ENCODE data around the gene MRPS31.
"Not testable (repeated sequence)": the region's sequence is repeated elsewhere in the genome, so short reads cannot be mapped to it uniquely, and the experiment has no call there.

The MRPS31 gene

GRCh38 chr13:40790154-40790616, 19.2 kb upstream of the MRPS31 start:
- in situ Hi-C loops (cut with MboI; ENCODE audit: low pct_unique_long_range_greater_than_20kb, low sequenced_read_pairs, unreplicated experiment): no loop called here
- no peak for TF ChIP-seq CTCF (IDR thresholded peaks at IDR 0.05; ENCODE audit: extremely low read depth, insufficient read depth, missing control alignments)
- DNase-seq (ENCODE audit: low spot score): no peak

- TF ChIP-seq CTCF (IDR thresholded peaks at IDR 0.05; ENCODE audit: extremely low read depth, insufficient read depth, missing control alignments): peak; percentile 59
- in situ Hi-C loops (cut with MboI; ENCODE audit: low pct_unique_long_range_greater_than_20kb, low sequenced_read_pairs, unreplicated experiment): no loop called here
- peak; percentile 91 for DNase-seq (ENCODE audit: low spot score)
These were observed 18.5 kb upstream of the MRPS31 start, which contains the start of gene SLC25A15 for GRCh38 chr13:40789275-40790153. SLC25A15 (plus strand) TSS chr13:40789611; CDS start chr13:40793227, 3,616 bp downstream.

DNA sequence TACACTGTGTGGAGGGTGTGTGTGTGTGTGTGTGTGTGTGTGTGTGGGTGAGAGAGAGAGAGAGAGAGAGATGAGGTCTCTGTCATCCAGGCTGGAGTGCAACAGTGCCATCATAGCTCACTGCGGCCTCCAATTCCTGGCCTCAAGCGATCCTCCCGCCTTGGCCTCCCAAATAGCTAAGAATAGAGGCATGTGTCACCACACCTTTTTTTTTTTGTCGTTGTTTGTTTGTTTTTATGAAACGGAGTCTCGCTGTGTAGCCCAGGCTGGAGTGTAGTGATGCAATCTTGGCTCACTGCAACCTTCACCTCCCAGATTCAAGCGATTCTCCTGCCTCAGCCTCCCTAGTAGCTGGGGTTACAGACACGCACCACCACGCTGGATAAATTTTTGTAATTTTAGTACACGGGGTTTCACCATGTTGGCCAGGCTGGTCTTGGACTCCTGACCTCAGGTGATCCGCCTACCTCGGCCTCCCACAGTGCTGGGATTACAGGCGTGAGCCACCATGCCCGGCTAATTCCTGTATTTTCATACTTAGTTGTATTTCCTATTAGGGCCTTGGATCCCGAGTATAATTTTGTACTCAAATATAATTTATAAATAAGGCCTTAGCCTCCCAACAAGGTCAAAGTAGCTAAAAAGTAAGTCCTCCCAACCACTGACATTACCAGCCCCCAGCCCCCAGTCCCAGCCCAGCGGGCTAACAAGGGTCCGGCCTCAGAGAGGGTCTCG, 17.7 kb upstream of the MRPS31 start:
- in situ Hi-C loops (cut with MboI; ENCODE audit: low pct_unique_long_range_greater_than_20kb, low sequenced_read_pairs, unreplicated experiment); DNase-seq (ENCODE audit: low spot score): not testable (repeated sequence)

DNA sequence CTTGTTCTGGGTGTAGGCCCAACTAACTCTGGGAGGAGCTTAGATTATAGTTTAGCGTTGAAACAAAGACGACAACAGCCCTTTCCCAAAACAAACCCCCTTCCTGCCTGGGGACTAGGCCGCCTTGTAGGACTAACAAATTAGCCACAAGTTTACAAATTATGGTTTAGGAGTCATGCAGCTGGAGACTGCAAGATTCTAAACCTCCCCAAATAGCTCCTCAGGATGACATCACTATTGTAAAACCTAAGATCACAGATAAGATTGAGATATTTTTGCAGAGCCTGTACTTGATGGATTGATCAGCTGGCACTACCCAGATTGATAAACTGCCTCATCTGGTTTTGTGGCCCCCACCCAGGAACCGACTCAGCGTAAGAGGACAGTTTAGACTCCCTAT, 16.1 kb upstream of the MRPS31 start:
- DNase-seq (ENCODE audit: low spot score): no peak
- no peak for TF ChIP-seq CTCF (IDR thresholded peaks at IDR 0.05; ENCODE audit: extremely low read depth, insufficient read depth, missing control alignments)
- in situ Hi-C loops (cut with MboI; ENCODE audit: low pct_unique_long_range_greater_than_20kb, low sequenced_read_pairs, unreplicated experiment): no loop called here

DNA sequence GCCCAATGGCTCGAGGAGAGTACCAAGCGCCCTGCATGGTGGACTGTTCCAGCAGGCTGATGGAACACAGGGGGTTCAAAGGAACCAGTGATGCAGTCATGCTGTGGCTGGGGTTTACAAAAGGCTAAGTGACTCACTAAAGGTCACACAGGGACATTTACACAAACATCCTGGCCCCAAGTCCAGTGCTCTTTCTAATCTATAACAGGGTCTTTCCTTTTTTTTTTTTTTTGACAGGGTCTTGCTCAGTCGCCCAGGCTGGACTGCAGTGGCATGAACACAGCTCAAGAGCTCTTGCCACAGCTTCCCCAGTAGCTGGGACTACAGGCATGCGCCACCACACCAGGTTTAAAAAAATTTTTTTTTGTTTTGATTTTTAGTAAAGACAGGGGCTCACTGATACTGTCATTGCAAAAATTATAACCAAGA, 15.6 kb upstream of the MRPS31 start:
- no peak for DNase-seq (ENCODE audit: low spot score)
- TF ChIP-seq CTCF (IDR thresholded peaks at IDR 0.05; ENCODE audit: extremely low read depth, insufficient read depth, missing control alignments): no peak
- in situ Hi-C loops (cut with MboI; ENCODE audit: low pct_unique_long_range_greater_than_20kb, low sequenced_read_pairs, unreplicated experiment): no loop called here

DNA sequence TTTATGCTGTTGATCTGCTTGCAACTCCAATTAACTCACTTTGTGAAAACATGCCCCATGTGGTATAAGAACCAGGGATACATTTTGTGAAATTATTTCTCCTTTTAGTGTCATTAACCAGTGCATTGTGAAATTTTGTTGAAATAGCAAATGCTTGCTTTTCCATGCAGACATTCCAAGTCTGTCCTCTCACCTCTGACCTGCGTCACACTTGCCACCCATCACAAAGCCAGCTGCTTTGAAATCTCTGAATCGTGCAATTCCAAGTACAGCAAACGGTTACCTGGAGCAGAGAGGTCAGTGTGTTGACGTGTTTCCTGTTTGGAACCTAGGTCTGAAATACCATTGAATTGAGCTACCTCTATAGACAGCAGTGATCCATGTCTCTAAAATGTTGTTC, 13.6 kb upstream of the MRPS31 start:
- TF ChIP-seq CTCF (IDR thresholded peaks at IDR 0.05; ENCODE audit: extremely low read depth, insufficient read depth, missing control alignments): no peak
- no peak for DNase-seq (ENCODE audit: low spot score)
- in situ Hi-C loops (cut with MboI; ENCODE audit: low pct_unique_long_range_greater_than_20kb, low sequenced_read_pairs, unreplicated experiment): no loop called here

DNA sequence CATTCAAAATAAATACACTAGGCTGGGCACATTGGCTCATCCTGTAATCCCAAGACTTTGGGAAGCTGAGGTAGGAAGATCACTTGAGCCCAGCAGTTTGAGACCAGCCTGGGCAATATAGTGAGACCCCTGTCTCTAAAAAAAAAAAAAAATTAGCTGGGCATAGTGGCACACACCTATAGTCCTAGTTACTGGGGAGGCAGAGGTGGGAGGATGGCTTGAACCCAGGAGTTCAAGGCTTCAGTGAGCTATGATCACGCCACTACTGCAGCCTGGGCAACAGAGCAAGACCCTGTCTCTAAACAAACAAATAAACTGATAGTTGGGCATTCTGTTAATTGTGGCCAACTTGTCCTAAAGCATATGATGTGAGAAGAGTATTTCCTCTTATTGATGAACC, 12.0 kb upstream of the MRPS31 start:
- in situ Hi-C loops (cut with MboI; ENCODE audit: low pct_unique_long_range_greater_than_20kb, low sequenced_read_pairs, unreplicated experiment); DNase-seq (ENCODE audit: low spot score): not testable (repeated sequence)

Data from GM13977 (cell line).